Measurements from ENCODE around the gene SLC28A2. TPM values are rescaled to one million over a fixed set of nuclear protein-coding genes. Genes with fewer than 3 reads are reported as not detected.

The SLC28A2 gene
- total and polyA plus RNA-seq, 9 of the 15 experiments (the other 6 are each of a cell fraction or from before 2014, with no cell fraction given), result 0.03 to 0.04 TPM; not detected in 7

DNA sequence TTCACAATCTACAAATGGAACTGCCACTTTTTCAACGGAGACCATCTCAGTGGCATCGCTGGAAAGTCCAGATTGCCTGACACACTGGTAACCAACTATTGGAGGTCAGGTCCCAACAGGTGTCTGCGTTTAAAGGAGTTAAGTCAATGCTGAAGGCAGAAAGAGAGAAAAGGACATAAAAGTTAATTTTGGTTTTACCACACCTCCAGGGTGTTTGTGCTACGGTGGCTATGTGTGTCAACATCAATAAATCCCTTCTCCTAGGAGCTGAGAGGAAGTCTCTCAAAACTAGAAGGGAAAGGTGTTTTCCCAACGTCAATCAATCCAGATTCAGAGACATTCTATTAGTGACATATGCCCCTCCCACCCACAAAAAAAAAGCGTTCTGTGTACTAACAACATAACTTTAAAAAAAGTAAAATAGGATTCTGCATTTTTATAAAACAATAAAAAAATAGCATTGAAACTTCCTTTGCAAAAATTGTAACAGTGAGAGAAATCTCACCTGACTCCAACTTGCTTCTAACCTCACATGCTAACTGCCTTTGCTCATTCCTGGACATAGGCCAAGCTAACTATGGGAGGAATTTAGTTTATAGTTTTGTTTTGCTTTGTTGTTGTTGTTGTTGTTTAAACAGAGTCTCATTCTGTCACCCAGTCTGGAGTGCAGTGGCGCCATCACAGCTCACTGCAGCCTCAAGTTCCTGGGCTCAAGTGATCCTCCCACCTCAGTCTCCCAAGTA, 67.6 kb downstream of the SLC28A2 start:
- ChIA-PET CTCF (ENCODE audit: low intra/inter-chr PET ratio) (no interaction called here), POLR2A (no interaction called here)
- in situ Hi-C loops (cut with MboI), result no loop called here
- BruUV-seq (replicated peaks), result no TSS peak
- no peaks in the 10 kb centered on the region; the same call in 1 of the 2 replicates for H3K9me3 ChIP-seq (replicated peaks; ENCODE audit: control insufficient read depth, insufficient read depth, low read depth, low read length)
- H3K4me2 ChIP-seq (ENCODE audit: insufficient read depth, low read length), result no peak overlapping the region
- no peak for DNase-seq (ENCODE audit: extremely low read depth in 1 of 4, low spot score in 3 of 4)
- intact Hi-C loops (cut with micrococcal nuclease), result no loop called here
- H3K4me3 ChIP-seq, result no peak overlapping the region
- no peak overlapping the region for H2AFZ ChIP-seq (ENCODE audit: low read depth, low read length)
- H4K20me1 ChIP-seq (replicated peaks; ENCODE audit: control insufficient read depth, insufficient read depth, low read length), result no peaks in the 10 kb centered on the region
- no peaks in the 10 kb centered on the region for H3K4me1 ChIP-seq (replicated peaks in 1 of 2; ENCODE audit: control insufficient read depth in 2 of 2, insufficient read depth in 2 of 2, low read length in 2 of 2)
- H3K79me2 ChIP-seq (ENCODE audit: control insufficient read depth, insufficient read depth, low read length), result no peaks in the 10 kb centered on the region
- H3K27me3 ChIP-seq (ENCODE audit: control insufficient read depth in 2 of 2, insufficient read depth in 2 of 2, low read length in 2 of 2), result no peaks in the 10 kb centered on the region
- H3K27ac ChIP-seq (ENCODE audit: extremely low read depth, low read depth, low read length), result no peak overlapping the region
- no peak for FAIRE-seq
- H3K36me3 ChIP-seq (ENCODE audit: control insufficient read depth, insufficient read depth, low read length), result no peaks in the 10 kb centered on the region
- no peak overlapping the region for H3K9ac ChIP-seq (ENCODE audit: insufficient read depth in 1 of 2, low read depth in 2 of 2, low read length in 2 of 2)
- ATAC-seq, result no peak
- 0% methylated on average over 7 of the region's 7 CpGs for WGBS (ENCODE audit: insufficient coverage, low coverage, missing lambda C conversion rate)
- no peaks in the 10 kb centered on the region for H3K9me1 ChIP-seq (ENCODE audit: control insufficient read depth, insufficient read depth, low read length)
- TF ChIP-seq SPI1 (IDR thresholded peaks at IDR 0.05; ENCODE audit: borderline replicate concordance, low read depth, low read length) (no peak), TEAD2 (tag; IDR thresholded peaks at IDR 0.05) (no peak), RBBP5 (IDR thresholded peaks at IDR 0.05; ENCODE audit: borderline replicate concordance, insufficient read depth, low read length, poor library complexity, severe bottlenecking) (no peak), ILK (tag; IDR thresholded peaks at IDR 0.05; ENCODE audit: borderline replicate concordance, low read depth) (no peak), PCBP2 (IDR thresholded peaks at IDR 0.05; ENCODE audit: low read depth, low read length, poor library complexity, severe bottlenecking) (no peak), ZNF75A (CRISPR knock-in tag; IDR thresholded peaks at IDR 0.05) (no peak)
- TF ChIP-seq, protein P1, sequence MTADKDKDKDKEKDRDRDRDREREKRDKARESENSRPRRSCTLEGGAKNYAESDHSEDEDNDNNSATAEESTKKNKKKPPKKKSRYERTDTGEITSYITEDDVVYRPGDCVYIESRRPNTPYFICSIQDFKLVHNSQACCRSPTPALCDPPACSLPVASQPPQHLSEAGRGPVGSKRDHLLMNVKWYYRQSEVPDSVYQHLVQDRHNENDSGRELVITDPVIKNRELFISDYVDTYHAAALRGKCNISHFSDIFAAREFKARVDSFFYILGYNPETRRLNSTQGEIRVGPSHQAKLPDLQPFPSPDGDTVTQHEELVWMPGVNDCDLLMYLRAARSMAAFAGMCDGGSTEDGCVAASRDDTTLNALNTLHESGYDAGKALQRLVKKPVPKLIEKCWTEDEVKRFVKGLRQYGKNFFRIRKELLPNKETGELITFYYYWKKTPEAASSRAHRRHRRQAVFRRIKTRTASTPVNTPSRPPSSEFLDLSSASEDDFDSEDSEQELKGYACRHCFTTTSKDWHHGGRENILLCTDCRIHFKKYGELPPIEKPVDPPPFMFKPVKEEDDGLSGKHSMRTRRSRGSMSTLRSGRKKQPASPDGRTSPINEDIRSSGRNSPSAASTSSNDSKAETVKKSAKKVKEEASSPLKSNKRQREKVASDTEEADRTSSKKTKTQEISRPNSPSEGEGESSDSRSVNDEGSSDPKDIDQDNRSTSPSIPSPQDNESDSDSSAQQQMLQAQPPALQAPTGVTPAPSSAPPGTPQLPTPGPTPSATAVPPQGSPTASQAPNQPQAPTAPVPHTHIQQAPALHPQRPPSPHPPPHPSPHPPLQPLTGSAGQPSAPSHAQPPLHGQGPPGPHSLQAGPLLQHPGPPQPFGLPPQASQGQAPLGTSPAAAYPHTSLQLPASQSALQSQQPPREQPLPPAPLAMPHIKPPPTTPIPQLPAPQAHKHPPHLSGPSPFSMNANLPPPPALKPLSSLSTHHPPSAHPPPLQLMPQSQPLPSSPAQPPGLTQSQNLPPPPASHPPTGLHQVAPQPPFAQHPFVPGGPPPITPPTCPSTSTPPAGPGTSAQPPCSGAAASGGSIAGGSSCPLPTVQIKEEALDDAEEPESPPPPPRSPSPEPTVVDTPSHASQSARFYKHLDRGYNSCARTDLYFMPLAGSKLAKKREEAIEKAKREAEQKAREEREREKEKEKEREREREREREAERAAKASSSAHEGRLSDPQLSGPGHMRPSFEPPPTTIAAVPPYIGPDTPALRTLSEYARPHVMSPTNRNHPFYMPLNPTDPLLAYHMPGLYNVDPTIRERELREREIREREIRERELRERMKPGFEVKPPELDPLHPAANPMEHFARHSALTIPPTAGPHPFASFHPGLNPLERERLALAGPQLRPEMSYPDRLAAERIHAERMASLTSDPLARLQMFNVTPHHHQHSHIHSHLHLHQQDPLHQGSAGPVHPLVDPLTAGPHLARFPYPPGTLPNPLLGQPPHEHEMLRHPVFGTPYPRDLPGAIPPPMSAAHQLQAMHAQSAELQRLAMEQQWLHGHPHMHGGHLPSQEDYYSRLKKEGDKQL (CRISPR knock-in tag; IDR thresholded peaks at IDR 0.05; ENCODE audit: borderline replicate concordance), result no peak
- TF ChIP-seq, protein P2, sequence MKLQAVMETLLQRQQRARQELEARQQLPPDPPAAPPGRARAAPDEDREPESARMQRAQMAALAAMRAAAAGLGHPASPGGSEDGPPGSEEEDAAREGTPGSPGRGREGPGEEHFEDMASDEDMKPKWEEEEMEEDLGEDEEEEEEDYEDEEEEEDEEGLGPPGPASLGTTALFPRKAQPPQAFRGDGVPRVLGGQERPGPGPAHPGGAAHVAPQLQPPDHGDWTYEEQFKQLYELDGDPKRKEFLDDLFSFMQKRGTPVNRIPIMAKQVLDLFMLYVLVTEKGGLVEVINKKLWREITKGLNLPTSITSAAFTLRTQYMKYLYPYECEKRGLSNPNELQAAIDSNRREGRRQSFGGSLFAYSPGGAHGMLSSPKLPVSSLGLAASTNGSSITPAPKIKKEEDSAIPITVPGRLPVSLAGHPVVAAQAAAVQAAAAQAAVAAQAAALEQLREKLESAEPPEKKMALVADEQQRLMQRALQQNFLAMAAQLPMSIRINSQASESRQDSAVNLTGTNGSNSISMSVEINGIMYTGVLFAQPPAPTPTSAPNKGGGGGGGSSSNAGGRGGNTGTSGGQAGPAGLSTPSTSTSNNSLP (IDR thresholded peaks at IDR 0.05; ENCODE audit: borderline replicate concordance, low read depth, low read length), result no peak
- TF ChIP-seq, protein P3, sequence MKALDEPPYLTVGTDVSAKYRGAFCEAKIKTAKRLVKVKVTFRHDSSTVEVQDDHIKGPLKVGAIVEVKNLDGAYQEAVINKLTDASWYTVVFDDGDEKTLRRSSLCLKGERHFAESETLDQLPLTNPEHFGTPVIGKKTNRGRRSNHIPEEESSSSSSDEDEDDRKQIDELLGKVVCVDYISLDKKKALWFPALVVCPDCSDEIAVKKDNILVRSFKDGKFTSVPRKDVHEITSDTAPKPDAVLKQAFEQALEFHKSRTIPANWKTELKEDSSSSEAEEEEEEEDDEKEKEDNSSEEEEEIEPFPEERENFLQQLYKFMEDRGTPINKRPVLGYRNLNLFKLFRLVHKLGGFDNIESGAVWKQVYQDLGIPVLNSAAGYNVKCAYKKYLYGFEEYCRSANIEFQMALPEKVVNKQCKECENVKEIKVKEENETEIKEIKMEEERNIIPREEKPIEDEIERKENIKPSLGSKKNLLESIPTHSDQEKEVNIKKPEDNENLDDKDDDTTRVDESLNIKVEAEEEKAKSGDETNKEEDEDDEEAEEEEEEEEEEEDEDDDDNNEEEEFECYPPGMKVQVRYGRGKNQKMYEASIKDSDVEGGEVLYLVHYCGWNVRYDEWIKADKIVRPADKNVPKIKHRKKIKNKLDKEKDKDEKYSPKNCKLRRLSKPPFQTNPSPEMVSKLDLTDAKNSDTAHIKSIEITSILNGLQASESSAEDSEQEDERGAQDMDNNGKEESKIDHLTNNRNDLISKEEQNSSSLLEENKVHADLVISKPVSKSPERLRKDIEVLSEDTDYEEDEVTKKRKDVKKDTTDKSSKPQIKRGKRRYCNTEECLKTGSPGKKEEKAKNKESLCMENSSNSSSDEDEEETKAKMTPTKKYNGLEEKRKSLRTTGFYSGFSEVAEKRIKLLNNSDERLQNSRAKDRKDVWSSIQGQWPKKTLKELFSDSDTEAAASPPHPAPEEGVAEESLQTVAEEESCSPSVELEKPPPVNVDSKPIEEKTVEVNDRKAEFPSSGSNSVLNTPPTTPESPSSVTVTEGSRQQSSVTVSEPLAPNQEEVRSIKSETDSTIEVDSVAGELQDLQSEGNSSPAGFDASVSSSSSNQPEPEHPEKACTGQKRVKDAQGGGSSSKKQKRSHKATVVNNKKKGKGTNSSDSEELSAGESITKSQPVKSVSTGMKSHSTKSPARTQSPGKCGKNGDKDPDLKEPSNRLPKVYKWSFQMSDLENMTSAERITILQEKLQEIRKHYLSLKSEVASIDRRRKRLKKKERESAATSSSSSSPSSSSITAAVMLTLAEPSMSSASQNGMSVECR (CRISPR knock-in tag; IDR thresholded peaks at IDR 0.05), result no peak
